ENCODE measurements around the gene EML6. TPM values are rescaled to one million over a fixed set of nuclear protein-coding genes. Genes with fewer than 3 reads are reported as not detected.

EML6 gene
- total and polyA plus RNA-seq, 2 of the 8 experiments (the other 6 are each of a cell fraction or from before 2014, with no cell fraction given) = 1.2 to 1.6 TPM

DNA sequence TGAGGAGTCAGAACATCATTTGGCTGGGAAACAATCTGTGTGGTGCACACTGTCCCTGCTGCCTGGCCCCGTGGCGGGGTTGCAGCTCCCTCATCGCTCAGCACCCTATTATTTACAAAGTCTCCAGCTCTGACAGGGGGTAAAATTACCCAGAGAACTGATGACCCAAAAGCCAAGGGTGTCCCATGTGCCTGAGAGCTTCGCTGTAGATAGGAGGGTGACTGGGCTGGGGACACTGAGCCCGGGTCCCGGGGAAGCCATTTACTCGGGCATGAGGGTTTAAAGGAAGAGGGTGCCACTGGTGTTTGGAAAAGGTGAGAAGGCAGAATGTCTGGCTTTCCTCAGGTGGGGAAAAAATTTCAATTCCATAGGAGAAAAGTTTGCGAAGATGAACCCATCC is 48.2 kb upstream of the EML6 start:
- H3K4me1 ChIP-seq (replicated peaks in 1 of 4; ENCODE audit: control insufficient read depth in 3 of 4, insufficient read depth in 4 of 4, low read length in 3 of 4) = peaks cover 0 to 3% (median 0%) of the 10 kb centered on the region in 4 experiments; a peak in 3 of 7 replicates
- DNase-seq (ENCODE audit: low read depth in 1 of 2, low spot score in 2 of 2) = peak in 1 of 2 experiments; percentile 31
- no peak overlapping the region for H2BK12ac ChIP-seq (ENCODE audit: low read depth, low read length)
- no peak overlapping the region for H3K56ac ChIP-seq (replicated peaks; ENCODE audit: insufficient read length, low read depth, low read length)
- no peaks in the 10 kb centered on the region for H3K9me3 ChIP-seq (ENCODE audit: insufficient read depth in 2 of 2, low read depth in 1 of 2, low read length in 1 of 2)
- H3K23ac ChIP-seq (ENCODE audit: insufficient read length) = no peak overlapping the region
- H3K4me2 ChIP-seq (ENCODE audit: insufficient read depth in 1 of 2, low read depth in 2 of 2, low read length in 2 of 2) = no peak overlapping the region
- no peak overlapping the region for H3K4me3 ChIP-seq (ENCODE audit: extremely low read depth in 1 of 4, insufficient read depth in 2 of 4, low read depth in 3 of 4, low read length in 4 of 4)
- H2BK15ac ChIP-seq (ENCODE audit: low read length) = no peak overlapping the region
- peaks cover 0 to 9% (median 2%) of the 10 kb centered on the region in 4 experiments; a peak in 3 of 8 replicates for H3K36me3 ChIP-seq (ENCODE audit: control insufficient read depth in 2 of 4, insufficient read depth in 4 of 4, low read length in 3 of 4)
- ChIA-PET CTCF (ENCODE audit: partially characterized antibody) (interaction anchor here (0.8 to 11.9 kb wide), 5 partner anchors 8 to 568 kb away, joined by 3 to 138 read pairs (median 19); no protein-coding TSS in a partner anchor), POLR2A (ENCODE audit: partially characterized antibody) (no interaction called here)
- no peak overlapping the region for H2AK5ac ChIP-seq (ENCODE audit: low read depth, low read length)
- no peak for TF ChIP-seq HDAC2 (IDR thresholded peaks at IDR 0.05; ENCODE audit: borderline replicate concordance in 1 of 2, low read depth in 2 of 2, low read length in 2 of 2)
- TF ChIP-seq TCF12 (IDR thresholded peaks at IDR 0.05; ENCODE audit: low read depth, low read length) = no peak
- no peak for TF ChIP-seq SUZ12 (IDR thresholded peaks at IDR 0.05; ENCODE audit: low read length)
- TF ChIP-seq CEBPB (IDR thresholded peaks at IDR 0.05; ENCODE audit: low read depth, low read length) = no peak
- TF ChIP-seq MAFK (IDR thresholded peaks at IDR 0.05; ENCODE audit: low read depth, low read length) = no peak
- TF ChIP-seq EP300 (IDR thresholded peaks at IDR 0.05; ENCODE audit: borderline replicate concordance in 1 of 2, low read depth in 2 of 2, low read length in 2 of 2) = no peak
- no peak for TF ChIP-seq KDM4A (IDR thresholded peaks at IDR 0.05; ENCODE audit: low read depth, low read length, severe bottlenecking)
- TF ChIP-seq RAD21 (IDR thresholded peaks at IDR 0.05 in 1 of 2, conservative IDR thresholded peaks at IDR 0.05 in 1 of 2; ENCODE audit: low read depth in 2 of 2, low read length in 2 of 2) = no peak
- no peak for TF ChIP-seq JUND (IDR thresholded peaks at IDR 0.05; ENCODE audit: low read length)
- no peak for TF ChIP-seq ASH2L (IDR thresholded peaks at IDR 0.05; ENCODE audit: low read length)
- TF ChIP-seq HDAC6 (IDR thresholded peaks at IDR 0.05; ENCODE audit: low read depth, low read length) = no peak
- TF ChIP-seq SP4 (IDR thresholded peaks at IDR 0.05; ENCODE audit: low read length) = no peak
- no peak overlapping the region for H2BK20ac ChIP-seq (ENCODE audit: low read length)
- H3K79me1 ChIP-seq (ENCODE audit: low read depth, low read length) = no peaks in the 10 kb centered on the region
- H2AFZ ChIP-seq (ENCODE audit: low read length) = no peak overlapping the region
- H2BK5ac ChIP-seq (ENCODE audit: low read depth, low read length) = no peak overlapping the region
- no peak overlapping the region for H3K18ac ChIP-seq (ENCODE audit: extremely low read depth, low read length)
- no peak overlapping the region for H3K4ac ChIP-seq (replicated peaks; ENCODE audit: insufficient read length, low read depth, low read length)
- no peak overlapping the region for H3K9ac ChIP-seq (replicated peaks in 1 of 4; ENCODE audit: extremely low read depth in 1 of 4, low read depth in 3 of 4, low read length in 3 of 4)
- no peak overlapping the region for H3K14ac ChIP-seq (ENCODE audit: insufficient read length)
- no peak overlapping the region for H4K5ac ChIP-seq (ENCODE audit: insufficient read length, low read depth, low read length)
- FAIRE-seq = no peak
- H4K20me1 ChIP-seq (replicated peaks in 1 of 2; ENCODE audit: control insufficient read depth in 1 of 2, insufficient read depth in 2 of 2, low read length in 2 of 2) = no peaks in the 10 kb centered on the region
- H4K8ac ChIP-seq (ENCODE audit: extremely low read depth, insufficient read depth, low read length) = no peak overlapping the region
- H3K23me2 ChIP-seq (ENCODE audit: low read depth, low read length) = no peaks in the 10 kb centered on the region
- no peaks in the 10 kb centered on the region for H3K79me2 ChIP-seq (ENCODE audit: control insufficient read depth in 1 of 2, insufficient read depth in 2 of 2, low read length in 2 of 2)
- WGBS, 2 experiments (ENCODE audit: extremely low coverage in 1 of 2, insufficient coverage in 1 of 2, insufficient read length in 1 of 2, insufficient replicate concordance in 2 of 2, low coverage in 1 of 2, low lambda C conversion rate in 2 of 2, missing lambda C conversion rate in 1 of 2) = 96% methylated on average over 8 of the region's 8 CpGs; no CpG with 5 or more reads in 1 of the 2 experiments
- H4K91ac ChIP-seq (replicated peaks; ENCODE audit: insufficient read length, low read length) = no peak overlapping the region
- H2BK120ac ChIP-seq (replicated peaks; ENCODE audit: low read depth, low read length) = no peak overlapping the region
- no peak overlapping the region for H3K27ac ChIP-seq (ENCODE audit: low read depth, low read length)
- no peaks in the 10 kb centered on the region for H3K27me3 ChIP-seq (replicated peaks in 1 of 4; ENCODE audit: control insufficient read depth in 3 of 4, extremely low read depth in 1 of 4, insufficient read depth in 3 of 4, low read length in 3 of 4)
